Measurements from ENCODE around the gene CDAN1. TPM values are rescaled to one million over a fixed set of nuclear protein-coding genes. Genes with fewer than 3 reads are reported as not detected.

CDAN1 gene
- total RNA-seq, 1 donor from 2014 or later = 14.6 TPM

DNA sequence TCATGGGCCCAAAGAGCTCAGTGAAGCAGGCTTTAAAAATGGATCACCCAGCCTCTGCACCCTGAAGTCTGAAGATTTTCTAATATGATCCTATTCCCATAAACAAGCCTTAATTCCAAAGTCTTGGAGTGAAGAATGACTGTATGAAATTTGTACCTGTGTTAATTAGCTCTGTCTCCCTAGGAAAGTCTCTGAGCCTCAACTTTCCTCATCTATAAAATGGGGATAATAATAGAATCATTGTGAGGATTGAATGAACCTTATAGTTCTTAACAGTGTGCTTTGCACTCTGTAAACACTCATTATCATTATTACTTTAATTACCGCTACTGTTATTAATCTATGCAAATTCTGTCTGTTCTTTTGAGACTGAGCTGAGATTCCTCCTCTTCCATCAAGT lies 61.9 kb downstream of the CDAN1 start:
- Histone ChIP-seq H3K36me3 (ENCODE audit: insufficient read depth, low read length) (peaks cover 24% of the 10 kb centered on the region), H2AFZ (ENCODE audit: low read depth, low read length) (no peak overlapping the region), H3K4me3 (ENCODE audit: insufficient read depth, low read depth, low read length) (no peak overlapping the region), H3K4me1 (ENCODE audit: insufficient read depth, low read length) (no peaks in the 10 kb centered on the region), H3K9me3 (ENCODE audit: insufficient read depth, low read depth, low read length) (no peaks in the 10 kb centered on the region), H3K4me2 (ENCODE audit: low read length) (no peak overlapping the region), H4K20me1 (ENCODE audit: insufficient read depth, low read length) (no peaks in the 10 kb centered on the region), H3K79me2 (ENCODE audit: insufficient read depth, low read length) (no peaks in the 10 kb centered on the region), H3K27me3 (ENCODE audit: insufficient read depth, low read length) (no peaks in the 10 kb centered on the region), H3K9ac (ENCODE audit: low read length) (no peak overlapping the region), H3K27ac (ENCODE audit: low read depth, low read length) (no peak overlapping the region)
- H3K9me3 Mint-ChIP-seq (ENCODE audit: unreplicated experiment) = no peaks in the 10 kb centered on the region
- FAIRE-seq (no peak), DNase-seq (ENCODE audit: low read depth) (no peak)
- peaks cover 13% of the 10 kb centered on the region for H3K36me3 Mint-ChIP-seq (ENCODE audit: low read depth, unreplicated experiment)
- no peak overlapping the region for H3K4me3 Mint-ChIP-seq (ENCODE audit: unreplicated experiment)
- no peaks in the 10 kb centered on the region for H3K27me3 Mint-ChIP-seq (ENCODE audit: low read depth, unreplicated experiment)
- peaks cover 13% of the 10 kb centered on the region for H3K4me1 Mint-ChIP-seq (ENCODE audit: low read depth, unreplicated experiment)
- no peak for TF ChIP-seq EZH2 (IDR thresholded peaks at IDR 0.05; ENCODE audit: insufficient read depth, low read length)
- TF ChIP-seq, protein P1, sequence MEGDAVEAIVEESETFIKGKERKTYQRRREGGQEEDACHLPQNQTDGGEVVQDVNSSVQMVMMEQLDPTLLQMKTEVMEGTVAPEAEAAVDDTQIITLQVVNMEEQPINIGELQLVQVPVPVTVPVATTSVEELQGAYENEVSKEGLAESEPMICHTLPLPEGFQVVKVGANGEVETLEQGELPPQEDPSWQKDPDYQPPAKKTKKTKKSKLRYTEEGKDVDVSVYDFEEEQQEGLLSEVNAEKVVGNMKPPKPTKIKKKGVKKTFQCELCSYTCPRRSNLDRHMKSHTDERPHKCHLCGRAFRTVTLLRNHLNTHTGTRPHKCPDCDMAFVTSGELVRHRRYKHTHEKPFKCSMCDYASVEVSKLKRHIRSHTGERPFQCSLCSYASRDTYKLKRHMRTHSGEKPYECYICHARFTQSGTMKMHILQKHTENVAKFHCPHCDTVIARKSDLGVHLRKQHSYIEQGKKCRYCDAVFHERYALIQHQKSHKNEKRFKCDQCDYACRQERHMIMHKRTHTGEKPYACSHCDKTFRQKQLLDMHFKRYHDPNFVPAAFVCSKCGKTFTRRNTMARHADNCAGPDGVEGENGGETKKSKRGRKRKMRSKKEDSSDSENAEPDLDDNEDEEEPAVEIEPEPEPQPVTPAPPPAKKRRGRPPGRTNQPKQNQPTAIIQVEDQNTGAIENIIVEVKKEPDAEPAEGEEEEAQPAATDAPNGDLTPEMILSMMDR (IDR thresholded peaks at IDR 0.05; ENCODE audit: insufficient read depth, low read depth, low read length) = no peak
- H3K27ac Mint-ChIP-seq (ENCODE audit: unreplicated experiment) = no peak overlapping the region

DNA sequence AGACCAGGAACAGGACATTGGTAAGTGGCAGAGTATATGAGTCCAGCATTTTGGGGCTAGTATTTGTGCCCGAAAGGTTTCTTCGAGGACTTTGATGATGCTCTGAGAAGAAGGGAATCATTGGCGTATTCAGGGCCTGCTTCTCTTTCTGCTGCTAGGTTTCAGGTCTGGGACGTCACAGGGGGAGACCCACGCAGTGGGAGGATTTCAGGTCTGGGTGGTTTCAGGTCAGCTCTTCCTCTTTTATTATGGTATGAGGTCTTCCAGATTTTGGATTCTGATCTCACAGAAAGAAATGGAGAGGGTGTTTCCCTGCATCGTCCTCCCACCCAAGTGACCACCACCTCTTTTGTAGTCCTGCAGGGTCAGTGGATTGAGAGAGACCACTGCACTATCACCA lies 62.5 kb downstream of the CDAN1 start:
- no peak overlapping the region for H3K27ac ChIP-seq (ENCODE audit: low read depth, low read length)
- Mint-ChIP-seq H3K36me3 (ENCODE audit: low read depth, unreplicated experiment) (peaks cover 15% of the 10 kb centered on the region), H3K4me1 (ENCODE audit: low read depth, unreplicated experiment) (peaks cover 13% of the 10 kb centered on the region), H3K27me3 (ENCODE audit: low read depth, unreplicated experiment) (no peaks in the 10 kb centered on the region), H3K4me3 (ENCODE audit: unreplicated experiment) (no peak overlapping the region), H3K9me3 (ENCODE audit: unreplicated experiment) (no peaks in the 10 kb centered on the region), H3K27ac (ENCODE audit: unreplicated experiment) (no peak overlapping the region)
- no peak overlapping the region for H3K4me3 ChIP-seq (ENCODE audit: insufficient read depth, low read depth, low read length)
- no peak overlapping the region for H3K4me2 ChIP-seq (ENCODE audit: low read length)
- no peaks in the 10 kb centered on the region for H3K79me2 ChIP-seq (ENCODE audit: insufficient read depth, low read length)
- H4K20me1 ChIP-seq (ENCODE audit: insufficient read depth, low read length) = no peaks in the 10 kb centered on the region
- H3K9ac ChIP-seq (ENCODE audit: low read length) = no peak overlapping the region
- FAIRE-seq (no peak), DNase-seq (ENCODE audit: low read depth) (no peak)
- no peaks in the 10 kb centered on the region for H3K4me1 ChIP-seq (ENCODE audit: insufficient read depth, low read length)
- no peak overlapping the region for H2AFZ ChIP-seq (ENCODE audit: low read depth, low read length)
- peaks cover 25% of the 10 kb centered on the region for H3K36me3 ChIP-seq (ENCODE audit: insufficient read depth, low read length)
- TF ChIP-seq, protein P1 (IDR thresholded peaks at IDR 0.05; ENCODE audit: insufficient read depth, low read depth, low read length) = no peak
- no peak for TF ChIP-seq EZH2 (IDR thresholded peaks at IDR 0.05; ENCODE audit: insufficient read depth, low read length)
- no peaks in the 10 kb centered on the region for H3K27me3 ChIP-seq (ENCODE audit: insufficient read depth, low read length)
- H3K9me3 ChIP-seq (ENCODE audit: insufficient read depth, low read depth, low read length) = no peaks in the 10 kb centered on the region

Other genes with a start within 250 kb of the CDAN1 start
- gene ZNF106, start 246.0 kb downstream of the CDAN1 start, total RNA-seq = 60.3 and 69.6 TPM in 2 replicates
- 122 and 124 TPM in 2 replicates for gene SNAP23, start 241.5 kb downstream of the CDAN1 start, total RNA-seq
- 27.6 and 28.8 TPM in 2 replicates for gene LRRC57, start 188.3 kb downstream of the CDAN1 start, total RNA-seq
- gene HAUS2, start 188.3 kb downstream of the CDAN1 start, total RNA-seq = 21.7 and 24.4 TPM in 2 replicates
- 6.4 and 7.1 TPM in 2 replicates for gene STARD9, start 161.5 kb downstream of the CDAN1 start, total RNA-seq
- gene TTBK2, start 183.7 kb upstream of the CDAN1 start, total RNA-seq = 12.9 and 14.8 TPM in 2 replicates